ENCODE measurements around the gene CLUH.

CLUH gene

GRCh38 chr17:2718150-2718938 lies 6.8 kb upstream of the CLUH start:
- no peak for DNase-seq

DNA sequence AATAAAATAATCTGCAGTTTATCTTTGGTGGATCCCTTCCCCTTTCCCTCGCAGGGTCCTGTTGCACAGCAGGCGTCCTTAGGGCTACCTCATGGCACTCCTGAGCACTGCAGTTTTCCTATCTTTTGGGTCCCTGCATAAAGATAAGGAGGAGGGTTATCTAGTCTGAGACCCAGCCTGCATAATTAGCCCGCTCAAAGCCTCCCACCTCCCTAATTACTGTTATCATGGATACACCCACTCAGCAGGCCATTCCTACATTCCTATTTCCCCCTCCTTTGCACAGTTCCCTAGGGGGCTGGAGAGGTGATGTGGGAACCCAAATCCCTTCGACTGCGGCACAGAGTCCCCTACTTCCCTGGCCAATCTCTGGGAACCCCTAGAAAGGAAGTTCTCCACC lies 5.1 kb upstream of the CLUH start:
- DNase-seq, result no peak

- DNase-seq, result no peak
Observed at GRCh38 chr17:2713881-2714280, 2.3 kb upstream of the CLUH start.

- DNase-seq, result no peak
Observed at GRCh38 chr17:2712300-2713043, 908 bp upstream of the CLUH start.

DNA sequence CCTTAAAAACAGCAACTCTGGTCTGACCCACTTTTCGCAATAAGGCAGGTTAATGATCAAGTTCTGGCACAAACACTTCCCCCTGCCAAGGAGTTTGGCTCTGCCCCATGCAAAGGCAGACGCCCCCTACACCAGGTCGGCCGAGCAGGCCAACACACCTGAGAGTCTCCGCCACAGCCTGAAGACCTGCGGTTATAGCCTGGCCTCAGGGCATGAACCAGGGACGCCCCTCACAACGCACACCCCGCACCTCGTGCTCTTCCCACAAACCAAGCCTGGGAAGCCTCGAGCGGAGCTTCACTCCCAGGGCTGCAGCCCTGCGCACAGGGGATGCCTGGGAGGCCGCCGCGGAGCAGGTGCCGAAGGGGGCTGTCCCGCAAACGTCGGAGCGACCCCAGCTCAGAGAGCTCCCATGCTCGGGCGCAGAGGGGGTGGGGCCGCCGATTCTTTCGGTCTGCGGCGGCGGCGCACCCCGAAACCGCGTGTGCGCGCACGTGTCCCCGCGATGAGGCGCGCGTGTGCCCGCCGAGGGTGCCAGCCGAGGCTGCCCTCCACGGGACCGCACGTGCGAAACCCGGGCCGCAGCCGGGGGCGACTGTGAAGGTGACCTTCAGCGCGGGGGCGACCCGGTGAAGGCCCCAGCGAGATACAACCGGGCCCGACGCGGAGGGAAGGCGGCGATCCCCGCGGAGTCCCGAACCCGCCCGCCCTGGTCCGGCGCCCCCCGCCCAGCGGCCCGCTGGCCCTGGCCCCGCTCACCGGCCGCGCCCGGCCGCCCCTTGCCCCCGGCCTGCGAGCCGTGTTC lies 559 bp downstream of the CLUH start:
- no peak for DNase-seq

- DNase-seq, result no peak
Observed at GRCh38 chr17:2710071-2710802, 1.3 kb downstream of the CLUH start.

DNA sequence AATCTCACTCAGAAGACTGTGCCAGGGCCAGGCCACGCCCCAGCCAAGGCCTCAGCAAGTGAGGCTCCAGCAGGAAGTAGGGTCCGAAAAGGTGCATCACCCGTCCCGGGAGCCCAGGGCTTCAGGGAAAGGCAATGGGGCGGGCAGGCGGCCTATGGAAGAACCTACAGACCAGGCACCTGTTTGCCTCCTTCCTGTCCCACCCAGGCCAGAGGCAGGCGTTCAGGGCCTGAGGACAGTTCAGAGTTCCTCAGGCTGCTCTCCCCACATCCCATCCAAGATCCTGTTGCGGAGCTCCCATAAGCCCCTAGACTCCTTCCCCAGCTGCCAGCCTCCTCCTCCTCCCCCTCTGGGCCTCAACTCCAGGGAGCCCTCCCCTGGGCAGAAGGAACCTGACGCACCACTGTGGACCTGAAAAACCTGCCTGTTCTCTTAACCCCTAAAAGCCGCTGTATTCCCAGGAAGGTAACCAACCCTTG lies 2.3 kb downstream of the CLUH start:
- DNase-seq, result no peak

DNA sequence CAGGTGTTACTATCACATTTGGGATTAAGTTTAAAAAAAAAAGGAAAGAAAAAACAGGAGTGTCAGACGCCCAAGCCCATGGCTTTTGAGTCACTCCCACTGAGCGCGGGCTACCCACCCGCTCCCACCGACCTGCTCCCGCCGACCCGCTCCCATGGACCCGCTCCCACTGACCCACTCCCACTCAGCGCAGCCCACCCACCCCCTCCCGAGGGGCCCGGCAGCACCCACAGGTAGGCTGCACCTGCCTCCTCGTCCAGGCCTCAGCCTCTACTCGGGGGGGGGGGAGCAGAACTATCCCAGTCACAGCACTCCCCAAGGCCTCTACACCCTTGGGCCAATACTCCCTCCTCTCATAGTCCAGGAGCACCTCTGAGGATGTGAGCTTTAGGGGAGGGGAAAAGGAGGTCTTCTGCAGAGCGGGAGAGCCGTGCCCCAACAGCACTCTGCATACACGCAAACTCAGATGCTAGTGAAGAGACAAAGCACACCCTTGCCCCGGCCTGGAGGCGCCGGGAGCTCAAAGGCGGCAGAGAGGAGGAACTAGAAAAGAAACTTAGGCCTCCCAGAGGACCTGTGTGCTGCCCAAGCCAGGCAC lies 2.9 kb downstream of the CLUH start:
- DNase-seq, result no peak

DNA sequence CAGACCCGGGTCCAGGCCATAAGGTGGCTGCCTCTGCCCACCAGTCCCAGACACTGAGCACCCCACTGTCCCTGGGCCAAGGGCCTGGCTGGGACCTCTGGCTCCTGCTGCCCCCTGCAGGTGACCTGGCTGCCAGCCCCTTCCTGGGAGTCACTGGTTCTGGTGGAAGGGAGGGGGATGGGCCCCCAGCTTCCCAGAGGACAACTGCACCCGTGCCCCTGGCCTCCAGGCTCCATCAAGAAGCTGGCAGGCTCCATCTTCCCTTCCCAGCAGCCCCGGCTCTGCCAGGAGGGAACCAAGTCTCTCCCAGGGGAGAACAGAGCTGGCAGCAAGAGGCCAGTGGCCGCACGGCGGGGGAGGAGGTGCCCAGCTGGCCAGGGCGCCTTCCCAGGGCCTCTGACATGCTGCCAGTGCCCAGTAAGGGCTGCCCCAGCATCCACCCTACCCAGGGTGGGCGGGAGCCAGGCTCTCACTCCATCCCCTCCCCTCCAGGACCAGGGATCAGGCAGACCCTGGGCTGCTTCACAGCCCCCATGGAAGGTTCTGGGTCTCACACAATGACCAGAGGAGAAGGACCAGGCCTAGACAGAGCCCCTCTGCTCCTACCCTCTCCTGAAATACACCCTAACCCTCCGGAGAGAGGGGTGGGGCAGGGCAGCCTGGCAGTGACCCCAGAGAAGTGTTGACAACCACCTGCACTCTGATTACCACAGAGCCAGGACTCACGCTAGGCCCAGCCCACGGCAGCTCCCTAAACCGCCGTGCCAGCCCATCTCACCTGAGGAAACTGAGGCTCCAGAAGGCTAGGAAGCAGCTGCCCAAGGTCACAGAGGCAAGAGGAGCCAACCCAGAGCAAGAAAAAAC lies 3.6 kb downstream of the CLUH start:
- DNase-seq, result no peak

DNA sequence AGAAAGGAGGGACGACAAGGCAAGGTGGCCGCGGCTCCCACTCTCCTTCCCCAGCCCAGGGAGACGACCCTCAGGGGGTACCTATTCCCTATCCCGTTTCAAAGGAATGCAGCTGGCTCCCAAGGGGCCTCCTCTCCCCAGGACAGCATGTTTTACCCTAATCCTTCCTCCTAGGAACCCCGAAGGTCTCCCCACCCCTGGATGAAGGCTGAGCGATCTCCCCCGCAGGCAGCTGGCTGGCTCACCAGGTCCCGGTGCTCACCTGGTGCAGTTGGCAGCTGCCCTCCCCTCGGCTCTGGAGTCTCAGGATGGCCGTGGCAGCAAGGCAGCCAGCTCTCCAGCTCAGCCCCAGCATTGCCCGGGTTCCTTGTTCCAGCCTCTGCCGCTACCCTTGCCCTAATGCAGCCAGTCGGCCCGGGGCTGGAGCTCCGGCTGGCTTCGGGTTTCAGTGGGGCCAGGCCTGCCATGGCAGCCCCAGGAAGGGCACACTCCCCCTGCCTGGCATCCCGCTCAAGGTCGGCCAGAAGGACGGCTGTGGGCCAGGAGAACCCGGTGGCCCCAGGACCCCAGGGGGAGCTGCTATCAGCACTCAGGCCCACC lies 4.6 kb downstream of the CLUH start:
- DNase-seq, result no peak

DNA sequence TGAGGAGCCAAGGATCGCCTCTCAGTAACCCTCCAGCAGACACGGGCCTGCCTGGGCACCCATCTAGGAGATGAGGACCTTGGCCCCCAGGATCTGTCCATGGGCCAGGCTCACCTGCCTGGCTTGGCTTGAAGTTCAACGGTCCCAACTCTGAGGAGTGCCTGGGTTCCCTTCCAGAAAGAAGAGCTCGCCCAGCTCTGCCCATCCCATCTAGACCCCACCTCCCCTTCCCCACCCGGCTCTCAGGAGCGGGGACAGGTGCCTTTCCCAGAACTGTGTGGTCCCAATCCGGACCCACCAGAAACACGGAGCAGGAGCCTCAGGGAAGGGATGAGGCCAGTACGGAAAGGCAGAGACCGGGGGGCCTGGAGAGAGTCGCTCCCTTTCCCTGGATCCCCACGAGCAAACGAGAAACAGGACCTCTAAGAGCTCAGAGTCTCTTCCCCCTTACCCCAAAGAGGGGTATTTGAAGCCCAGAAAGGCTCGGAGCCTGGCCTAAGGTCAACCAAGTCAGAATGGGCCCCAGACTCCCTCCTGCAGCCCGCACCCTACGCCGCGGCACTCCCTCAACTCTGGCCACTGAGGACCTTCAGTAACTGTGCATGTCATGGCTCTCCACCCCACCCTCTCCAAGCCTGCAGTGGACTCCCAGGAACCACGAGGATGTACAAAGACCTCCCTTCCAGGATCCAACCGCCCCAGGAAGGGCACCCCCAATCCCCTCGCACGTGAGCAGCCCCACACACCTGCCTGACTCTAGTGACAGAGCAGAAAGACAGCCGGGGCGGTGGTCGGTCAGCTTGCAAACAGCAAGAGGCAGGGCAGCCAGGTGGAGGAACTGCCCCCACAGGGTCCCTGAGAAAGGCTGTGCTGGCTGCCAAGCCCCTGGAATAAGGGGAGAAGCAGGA lies 5.4 kb downstream of the CLUH start:
- no peak for DNase-seq

- no peak for DNase-seq
Observed at GRCh38 chr17:2705263-2705662, 6.3 kb downstream of the CLUH start.

DNA sequence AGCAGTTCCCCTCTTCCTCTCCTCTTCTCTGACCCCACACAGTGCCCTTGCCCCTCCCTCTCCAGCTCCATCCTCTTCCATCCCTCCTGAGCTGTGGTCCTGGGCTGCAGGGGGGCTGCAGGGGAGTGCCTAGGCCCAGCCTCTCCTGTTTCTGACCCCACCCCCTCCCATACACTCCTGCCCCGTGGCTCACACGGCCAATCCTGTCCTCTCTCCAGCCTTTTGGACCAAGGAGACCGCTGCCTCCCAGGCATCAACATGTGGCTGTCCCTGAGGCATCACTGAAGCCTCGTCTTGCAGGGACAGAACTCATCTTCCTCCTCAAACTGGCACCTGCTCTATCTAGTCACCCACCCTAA lies 6.7 kb downstream of the CLUH start:
- no peak for DNase-seq

GRCh38 chr17:2704031-2704889 lies 7.3 kb downstream of the CLUH start:
- no peak for DNase-seq

- no peak for DNase-seq
Observed at GRCh38 chr17:2703606-2704005, 8.0 kb downstream of the CLUH start.

DNA sequence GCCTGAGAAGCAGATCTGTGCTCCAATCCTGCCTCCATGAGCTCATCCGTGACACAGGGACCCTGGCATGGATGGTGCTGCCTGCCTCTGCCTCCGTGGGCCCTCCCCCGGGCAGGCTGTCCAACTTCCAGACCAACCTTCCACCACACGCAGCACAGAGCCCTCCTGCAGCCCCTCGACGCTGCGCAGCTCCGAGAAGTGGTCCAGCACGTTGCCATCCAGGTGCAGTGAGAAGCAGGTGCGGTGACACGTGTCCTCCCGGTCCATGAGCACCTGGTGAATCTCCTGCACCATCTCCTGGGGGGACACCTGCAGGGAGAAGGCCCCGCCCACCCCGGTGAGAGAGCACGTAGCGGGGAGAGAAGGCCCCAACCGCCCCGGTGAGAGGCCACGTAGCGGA lies 8.4 kb downstream of the CLUH start:
- no peak for DNase-seq

DNA sequence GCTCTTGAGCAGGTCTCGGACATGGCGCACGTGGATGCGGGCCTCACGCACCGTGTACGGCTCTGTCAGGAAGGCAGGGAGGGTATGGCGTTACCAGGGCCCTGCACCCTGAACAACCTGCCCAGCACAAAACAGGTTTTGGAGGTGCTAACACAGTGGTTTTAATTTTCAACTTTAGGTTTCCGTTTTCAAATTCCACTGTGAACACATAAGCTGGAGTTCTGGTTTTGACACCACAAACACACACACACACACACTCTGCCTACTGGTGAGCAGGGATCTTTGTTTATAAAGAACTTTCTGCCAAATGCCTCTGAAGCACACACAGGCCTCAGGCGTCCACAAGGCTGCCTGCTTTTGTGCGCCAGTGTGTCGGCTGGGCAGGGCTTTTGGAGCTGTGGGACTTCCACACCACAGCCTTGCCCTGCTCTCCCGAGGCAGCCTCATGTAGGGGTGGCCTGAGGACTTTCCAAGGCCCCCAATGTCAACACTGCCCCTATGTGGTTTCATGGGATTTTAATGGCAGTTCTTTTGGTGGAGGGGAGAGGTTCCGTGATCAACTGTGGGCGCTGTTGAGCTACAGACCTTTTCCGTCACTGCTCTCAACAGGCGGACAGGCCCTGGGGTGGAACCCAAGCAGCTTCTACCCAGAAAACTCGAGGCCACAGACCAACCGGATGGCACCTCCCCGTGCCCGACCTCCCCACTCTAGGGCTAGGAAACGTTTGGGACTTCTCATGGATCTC lies 9.4 kb downstream of the CLUH start:
- DNase-seq, result no peak

Data from effector CD8-positive, alpha-beta T cell (primary cell).